ENCODE measurements around the gene MAT1A. TPM values are rescaled to one million over a fixed set of nuclear protein-coding genes. Genes with fewer than 3 reads are reported as not detected.

The MAT1A gene
- total and polyA plus RNA-seq, 2 of the 13 experiments (the other 11 are each of a cell fraction or from before 2014, with no cell fraction given), result 57.1 to 76.9 TPM

- no peak for TF ChIP-seq SIN3A (IDR thresholded peaks at IDR 0.05; ENCODE audit: borderline replicate concordance, low read depth, low read length)
- no peak for TF ChIP-seq SOX6 (IDR thresholded peaks at IDR 0.05)
- TF ChIP-seq SOX6 (CRISPR knock-in tag; IDR thresholded peaks at IDR 0.05), result peak; percentile 96
- no peak for TF ChIP-seq ZBTB3 (CRISPR knock-in tag; IDR thresholded peaks at IDR 0.05; ENCODE audit: borderline replicate concordance, low read depth)
- no peak for TF ChIP-seq MTA3 (CRISPR knock-in tag; IDR thresholded peaks at IDR 0.05)
- TF ChIP-seq SATB2 (CRISPR knock-in tag; IDR thresholded peaks at IDR 0.05), result no peak
- no peak for TF ChIP-seq ZNF138 (CRISPR knock-in tag; IDR thresholded peaks at IDR 0.05; ENCODE audit: low read depth)
- no peak for TF ChIP-seq ZFP41 (CRISPR knock-in tag; IDR thresholded peaks at IDR 0.05; ENCODE audit: borderline replicate concordance)
- TF ChIP-seq PHB2 (IDR thresholded peaks at IDR 0.05; ENCODE audit: partially characterized antibody), result no peak
- no peak for TF ChIP-seq ZNF879 (CRISPR knock-in tag; IDR thresholded peaks at IDR 0.05)
- no peak for TF ChIP-seq CENPX (CRISPR knock-in tag; IDR thresholded peaks at IDR 0.05)
- TF ChIP-seq RBM39 (IDR thresholded peaks at IDR 0.05; ENCODE audit: low read depth, low read length, poor library complexity, severe bottlenecking), result no peak
- no peak for TF ChIP-seq MTF2 (CRISPR knock-in tag; IDR thresholded peaks at IDR 0.05; ENCODE audit: borderline replicate concordance)
- no peak for TF ChIP-seq TBP (CRISPR knock-in tag; IDR thresholded peaks at IDR 0.05)
- no peak for TF ChIP-seq ZNF761 (CRISPR knock-in tag; conservative IDR thresholded peaks at IDR 0.05)
- no peak for TF ChIP-seq ZNF234 (CRISPR knock-in tag; conservative IDR thresholded peaks at IDR 0.05)
- no peak for TF ChIP-seq RAD51 (IDR thresholded peaks at IDR 0.05; ENCODE audit: borderline replicate concordance)
- no peak for TF ChIP-seq ZNF468 (CRISPR knock-in tag; IDR thresholded peaks at IDR 0.05)
- no peak for TF ChIP-seq CC2D1A (CRISPR knock-in tag; IDR thresholded peaks at IDR 0.05)
- TF ChIP-seq ZNF44 (CRISPR knock-in tag; IDR thresholded peaks at IDR 0.05), result no peak
- peak; percentile 70; the same call in 1 of the 2 replicates for TF ChIP-seq HMG20A (CRISPR knock-in tag; IDR thresholded peaks at IDR 0.05; ENCODE audit: borderline replicate concordance)
- TF ChIP-seq CREBL2 (CRISPR knock-in tag; IDR thresholded peaks at IDR 0.05; ENCODE audit: borderline replicate concordance), result no peak
- peak; percentile 91 for TF ChIP-seq TARDBP (CRISPR knock-in tag; IDR thresholded peaks at IDR 0.05)
- no peak for TF ChIP-seq ZNF30 (CRISPR knock-in tag; IDR thresholded peaks at IDR 0.05)
- TF ChIP-seq, protein P1, sequence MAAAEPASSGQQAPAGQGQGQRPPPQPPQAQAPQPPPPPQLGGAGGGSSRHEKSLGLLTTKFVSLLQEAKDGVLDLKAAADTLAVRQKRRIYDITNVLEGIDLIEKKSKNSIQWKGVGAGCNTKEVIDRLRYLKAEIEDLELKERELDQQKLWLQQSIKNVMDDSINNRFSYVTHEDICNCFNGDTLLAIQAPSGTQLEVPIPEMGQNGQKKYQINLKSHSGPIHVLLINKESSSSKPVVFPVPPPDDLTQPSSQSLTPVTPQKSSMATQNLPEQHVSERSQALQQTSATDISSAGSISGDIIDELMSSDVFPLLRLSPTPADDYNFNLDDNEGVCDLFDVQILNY (CRISPR knock-in tag; conservative IDR thresholded peaks at IDR 0.05), result no peak
- TF ChIP-seq, protein P2, sequence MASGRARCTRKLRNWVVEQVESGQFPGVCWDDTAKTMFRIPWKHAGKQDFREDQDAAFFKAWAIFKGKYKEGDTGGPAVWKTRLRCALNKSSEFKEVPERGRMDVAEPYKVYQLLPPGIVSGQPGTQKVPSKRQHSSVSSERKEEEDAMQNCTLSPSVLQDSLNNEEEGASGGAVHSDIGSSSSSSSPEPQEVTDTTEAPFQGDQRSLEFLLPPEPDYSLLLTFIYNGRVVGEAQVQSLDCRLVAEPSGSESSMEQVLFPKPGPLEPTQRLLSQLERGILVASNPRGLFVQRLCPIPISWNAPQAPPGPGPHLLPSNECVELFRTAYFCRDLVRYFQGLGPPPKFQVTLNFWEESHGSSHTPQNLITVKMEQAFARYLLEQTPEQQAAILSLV (CRISPR knock-in tag; IDR thresholded peaks at IDR 0.05; ENCODE audit: borderline replicate concordance), result no peak
- no peak for TF ChIP-seq BHLHE40 (IDR thresholded peaks at IDR 0.05; ENCODE audit: low read length)
- no peak for TF ChIP-seq ZNF446 (CRISPR knock-in tag; IDR thresholded peaks at IDR 0.05)
- TF ChIP-seq ZNF776 (CRISPR knock-in tag; IDR thresholded peaks at IDR 0.05), result no peak
- TF ChIP-seq ZNF17 (CRISPR knock-in tag; IDR thresholded peaks at IDR 0.05), result no peak
Observed at GRCh38 chr10:80272793-80273522, 16.5 kb downstream of the MAT1A start (continued).

All from HepG2 (cell line).